Left renal pelvis (tissue), 4 donors: ENCODE results near the gene ZBTB48. TPM values are rescaled to one million over a fixed set of nuclear protein-coding genes. Genes with fewer than 3 reads are reported as not detected.
"Not testable (repeated sequence)": the region's sequence is repeated elsewhere in the genome, so short reads cannot be mapped to it uniquely, and the experiment has no call there.

Experiments
- DNase-seq, 4 donors: peaks; one replicate each; pipeline ENCODE4 v3.0.0-alpha.2; 2013; ENCODE audit warnings: low read depth in 4 of 4, low spot score in 3 of 4
- polyA plus RNA-seq, 4 donors: library from polyadenylated mRNA; unstranded; fragments of 120-200 nt; gene quantifications; one replicate each; pipeline ENCODE4 v1.2.1, GENCODE V29; 2013; ENCODE audit not compliant: insufficient read length in 4 of 4

ZBTB48 gene
- 10 to 100 TPM; 19.3 to 50.7 (median 27.3) TPM for polyA plus RNA-seq

GRCh38 chr1:6579374-6580118 lies at the start of gene ZBTB48:
ZBTB48 (plus strand) TSS chr1:6579994; CDS start chr1:6580610, 616 bp downstream.
- peak; percentile 96 to 98 (median 96) for DNase-seq

- no peak for DNase-seq
Measured at GRCh38 chr1:6530504-6531160, 49.2 kb upstream of the ZBTB48 start.

DNA sequence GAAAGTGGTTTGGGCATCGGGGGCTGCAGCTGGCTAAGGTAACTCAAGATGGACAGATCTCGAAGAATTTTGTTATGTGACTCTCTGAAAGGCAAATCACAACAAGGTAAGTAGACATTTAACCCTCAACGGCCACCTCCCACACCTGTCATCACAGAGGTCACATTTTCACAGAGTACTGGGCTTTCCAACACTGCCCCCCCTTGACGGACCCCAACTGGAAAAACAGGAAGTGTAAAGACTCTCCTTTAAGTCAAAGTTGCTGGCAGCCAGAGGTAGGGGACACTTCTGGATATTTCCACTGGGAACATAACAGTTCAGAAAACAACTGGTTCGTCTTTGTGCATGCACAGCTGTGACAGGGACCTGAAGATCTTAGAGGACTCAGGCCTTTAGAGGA lies 47.8 kb upstream of the ZBTB48 start:
- DNase-seq: no peak

DNA sequence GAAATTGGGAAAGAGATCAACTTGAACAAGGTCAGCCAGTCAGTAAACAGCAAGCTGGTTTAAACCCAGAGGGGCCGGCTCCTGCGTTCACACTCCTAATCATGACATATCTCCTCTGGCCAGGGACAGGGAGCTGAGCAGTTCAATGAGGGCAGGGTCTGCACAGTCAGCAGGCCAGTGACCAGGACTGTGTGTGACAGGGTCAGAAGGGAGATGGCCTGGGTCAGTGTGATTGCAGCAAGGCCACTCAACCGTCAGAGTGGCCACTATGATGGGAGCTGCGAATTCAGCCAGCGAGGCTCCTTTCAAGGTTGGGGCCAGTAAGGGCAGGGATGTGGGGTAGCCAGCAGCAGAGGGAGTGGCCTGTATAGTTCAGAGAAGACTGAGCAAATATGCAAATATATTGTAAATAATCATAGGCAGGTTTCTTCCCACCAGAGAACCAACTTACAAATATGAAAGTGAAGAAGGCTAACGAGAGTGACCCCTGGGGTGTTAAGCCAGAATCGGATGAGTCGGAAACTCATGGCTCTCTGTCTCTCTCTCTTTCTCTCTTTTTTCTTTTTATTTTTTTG lies 45.5 kb upstream of the ZBTB48 start:
- no peak for DNase-seq

DNA sequence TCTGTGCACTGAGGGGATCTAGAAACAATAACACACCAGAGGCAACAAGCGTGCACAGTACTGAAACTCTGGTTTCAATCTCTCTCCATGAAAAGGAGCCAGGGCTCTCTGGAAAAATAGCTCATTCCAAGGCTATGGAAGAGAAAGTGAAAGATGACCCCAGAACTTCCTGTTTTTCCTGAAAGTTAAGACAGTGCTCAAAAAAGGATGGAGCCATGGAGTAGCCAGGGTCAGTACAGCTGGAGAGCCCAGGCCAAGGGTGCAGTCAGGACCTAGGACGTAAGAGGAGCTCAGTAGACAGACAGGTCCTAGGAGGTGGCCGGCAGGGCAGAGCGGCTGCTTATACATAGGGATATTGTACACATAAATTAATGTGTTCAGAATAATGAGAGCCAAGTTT lies 44.6 kb upstream of the ZBTB48 start:
- no peak for DNase-seq

GRCh38 chr1:6536291-6536690 lies 43.5 kb upstream of the ZBTB48 start:
- DNase-seq: no peak

GRCh38 chr1:6538956-6539355 lies 40.8 kb upstream of the ZBTB48 start:
- no peak for DNase-seq

- no peak for DNase-seq
Measured at GRCh38 chr1:6544831-6545230, 35.0 kb upstream of the ZBTB48 start.

- no peak for DNase-seq
Measured at GRCh38 chr1:6545276-6546112, 34.3 kb upstream of the ZBTB48 start.

GRCh38 chr1:6546326-6546725 lies 33.5 kb upstream of the ZBTB48 start:
- no peak for DNase-seq

DNA sequence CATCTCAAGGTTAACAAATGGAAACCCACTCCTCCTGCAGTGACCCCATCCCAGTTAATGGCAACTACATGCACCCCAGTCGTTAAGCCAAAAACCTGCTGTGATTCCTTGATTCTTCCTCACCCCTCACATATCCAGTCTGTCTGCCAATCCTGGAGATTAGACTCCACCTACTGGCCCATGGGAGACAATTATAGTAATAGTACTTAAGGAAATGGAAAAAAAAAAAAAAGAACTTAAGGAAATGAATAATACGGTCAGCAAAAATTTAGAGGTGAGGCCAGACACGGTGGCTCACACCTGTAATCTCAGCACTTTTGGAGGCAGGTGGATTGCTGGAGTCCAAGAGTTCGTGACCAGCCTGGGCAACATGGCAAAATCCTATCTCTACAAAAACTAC lies 32.5 kb upstream of the ZBTB48 start:
- DNase-seq: no peak

- peak; percentile 80 to 87 (median 85) for DNase-seq
Measured at GRCh38 chr1:6554031-6554906, 25.5 kb upstream of the ZBTB48 start, which contains the start of gene NOL9. NOL9 (minus strand) TSS chr1:6554513; CDS start chr1:6554502, 11 bp downstream.

GRCh38 chr1:6554907-6555778 lies 24.7 kb upstream of the ZBTB48 start, which contains the start of gene TAS1R1:
TAS1R1 (plus strand) TSS chr1:6555307; CDS start chr1:6555374, 67 bp downstream.
- DNase-seq: no peak

DNA sequence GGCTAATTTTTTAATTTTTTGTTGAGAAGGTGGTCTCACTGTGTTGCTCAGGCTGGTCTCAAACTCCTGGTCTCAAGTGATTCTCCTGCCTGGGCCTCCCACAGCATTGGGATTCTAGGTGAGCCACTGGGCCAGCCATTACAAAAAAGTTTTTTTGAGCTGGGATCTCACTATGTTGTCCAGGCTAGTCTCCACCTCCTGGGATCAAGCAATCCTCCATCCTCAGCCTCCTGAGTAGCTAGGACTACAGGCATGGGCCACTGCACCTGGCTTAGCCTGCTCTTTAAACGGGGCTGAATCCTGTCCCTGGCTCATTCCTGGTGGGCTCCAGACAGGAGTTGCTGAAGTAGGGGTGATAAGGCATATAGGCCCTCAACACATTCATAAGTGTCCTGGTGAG lies 22.2 kb upstream of the ZBTB48 start:
- DNase-seq: no peak

- DNase-seq: not testable (repeated sequence)
Measured at GRCh38 chr1:6559161-6559560, 20.6 kb upstream of the ZBTB48 start.

- no peak for DNase-seq
Measured at GRCh38 chr1:6560267-6560666, 19.5 kb upstream of the ZBTB48 start.

GRCh38 chr1:6569033-6569432 lies 10.8 kb upstream of the ZBTB48 start:
- no peak for DNase-seq

GRCh38 chr1:6570100-6570499 lies 9.7 kb upstream of the ZBTB48 start:
- DNase-seq: no peak

- no peak for DNase-seq
Measured at GRCh38 chr1:6570987-6571386, 8.8 kb upstream of the ZBTB48 start.
